Left ventricle myocardium inferior (tissue), 1 donor: Measurements from ENCODE around the gene KATNB1. TPM values are rescaled to one million over a fixed set of nuclear protein-coding genes. Genes with fewer than 3 reads are reported as not detected.

ENCODE experiments used
- DNase-seq: peaks from one replicate; pipeline ENCODE4 v3.0.0-alpha.2; 2020
- H3K27ac ChIP-seq: fragments of 200-600 bp; replicated peaks from 2 replicates; pipeline ENCODE4 v1.8.0; 2021
- H3K27me3 ChIP-seq: fragments of 200-600 bp; 2 replicates; pipeline ENCODE4 v1.8.0; 2021; ENCODE audit warnings: low read depth
- H3K36me3 ChIP-seq: fragments of 200-600 bp; 2 replicates; pipeline ENCODE4 v1.8.0; 2021
- H3K4me1 ChIP-seq: fragments of 200-600 bp; 2 replicates; pipeline ENCODE4 v1.8.0; 2021
- H3K4me3 ChIP-seq: fragments of 200-600 bp; 2 replicates; pipeline ENCODE4 v1.8.0; 2021; ENCODE audit warnings: mild to moderate bottlenecking, moderate library complexity
- H3K9me3 ChIP-seq: fragments of 200-600 bp; replicated peaks from 2 replicates; pipeline ENCODE4 v1.8.0; 2021
- CTCF ChIP-seq: fragments of 200-600 bp; IDR thresholded peaks from 2 replicates; pipeline ENCODE4 v1.8.0; 2021; ENCODE audit warnings: antibody characterized with exemption, mild to moderate bottlenecking, borderline replicate concordance
- intact Hi-C: fragments of 100-400 bp; cut with micrococcal nuclease; formaldehyde crosslinking; loops from one replicate; pipeline ENCODE4 v1.11.0; 2022
- total RNA-seq: library from RNA; stranded (reverse); fragmentation: NEBNext Ultra II Directional; extraction: Animal tissue kit (Norgen Biotek cat#: 25700); gene quantifications from one replicate; pipeline ENCODE4 v1.2.1, GENCODE V29; 2021
- donor health status: DM: no; HTN: yes; CAD: no; lungs with severe emphysema.

KATNB1 gene
- total RNA-seq, 1 donor from 2014 or later, result 11.2 TPM

DNA sequence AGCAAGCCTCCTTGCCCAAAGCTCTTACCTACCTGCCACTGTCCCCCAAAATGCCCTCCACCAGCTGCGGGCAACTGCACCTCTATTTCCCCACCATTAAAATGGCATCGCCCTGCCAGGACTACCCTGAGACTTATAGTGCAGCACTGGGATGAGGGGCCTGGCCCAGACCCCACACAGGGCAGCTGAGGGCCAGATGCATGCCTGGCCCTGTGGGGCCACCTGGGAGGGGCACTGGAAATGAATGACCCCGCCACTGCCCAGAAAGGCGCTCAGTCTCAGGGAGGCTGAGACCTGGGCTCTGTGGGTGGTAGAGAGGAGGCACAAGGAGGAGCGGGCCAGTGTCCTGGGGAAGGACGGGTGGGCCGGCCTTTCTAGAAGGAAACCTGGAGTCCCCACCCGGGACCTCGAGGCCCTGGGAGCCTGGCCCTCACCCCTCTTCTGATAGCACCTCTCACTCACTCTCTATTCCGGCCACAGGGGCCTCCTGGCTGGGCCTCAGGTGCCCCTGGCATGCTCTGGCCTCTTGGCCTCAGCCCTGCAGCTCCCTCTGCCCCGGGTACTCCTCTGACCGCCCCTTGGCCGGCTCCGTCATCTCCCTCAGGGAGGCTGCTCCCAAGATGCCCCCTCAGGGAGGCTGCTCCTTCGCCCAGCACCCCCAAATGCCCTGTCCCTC is 26.9 kb downstream of the KATNB1 start:
- Histone ChIP-seq H3K4me1 (peaks cover 26% of the 10 kb centered on the region), H3K27ac (no peak overlapping the region), H3K36me3 (peaks cover 73% of the 10 kb centered on the region), H3K27me3 (no peaks in the 10 kb centered on the region), H3K4me3 (no peak overlapping the region), H3K9me3 (no peaks in the 10 kb centered on the region)
- TF ChIP-seq CTCF, result no peak
- intact Hi-C loops, result no loop called here
- DNase-seq, result no peak

GRCh38 chr16:57763285-57764005 is 27.9 kb downstream of the KATNB1 start:
- Histone ChIP-seq H3K27me3 (no peaks in the 10 kb centered on the region), H3K4me3 (no peak overlapping the region), H3K27ac (no peak overlapping the region), H3K9me3 (no peaks in the 10 kb centered on the region), H3K4me1 (peaks cover 18% of the 10 kb centered on the region), H3K36me3 (peaks cover 80% of the 10 kb centered on the region)
- no peak for DNase-seq
- intact Hi-C loops, result no loop called here
- TF ChIP-seq CTCF, result no peak

DNA sequence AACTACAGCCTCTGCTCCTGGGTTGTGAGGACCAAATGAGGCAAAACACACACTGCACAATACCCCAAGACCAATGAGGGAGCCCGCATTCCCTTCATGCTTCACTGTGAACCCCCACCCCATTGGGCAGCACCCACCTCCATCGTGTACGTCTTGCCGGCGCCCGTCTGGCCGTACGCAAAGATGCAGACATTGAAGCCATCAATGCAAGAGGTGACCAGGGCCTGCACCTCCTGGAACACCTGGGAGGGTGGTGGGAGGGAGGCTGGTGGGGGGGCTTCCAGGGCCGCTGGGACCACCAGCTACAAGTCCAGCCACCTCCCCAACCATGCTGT is 28.4 kb downstream of the KATNB1 start:
- H3K36me3 ChIP-seq, result peaks cover 85% of the 10 kb centered on the region
- intact Hi-C loops, result no loop called here
- no peak overlapping the region for H3K27ac ChIP-seq
- DNase-seq, result no peak
- no peak overlapping the region for H3K4me3 ChIP-seq
- H3K9me3 ChIP-seq, result no peaks in the 10 kb centered on the region
- no peak for TF ChIP-seq CTCF
- H3K27me3 ChIP-seq, result no peaks in the 10 kb centered on the region
- peaks cover 17% of the 10 kb centered on the region for H3K4me1 ChIP-seq

- TF ChIP-seq CTCF, result no peak
- Histone ChIP-seq H3K9me3 (no peaks in the 10 kb centered on the region), H3K27ac (no peak overlapping the region), H3K4me1 (peaks cover 11% of the 10 kb centered on the region), H3K27me3 (no peaks in the 10 kb centered on the region), H3K4me3 (no peak overlapping the region), H3K36me3 (peaks cover 91% of the 10 kb centered on the region)
- intact Hi-C loops, result no loop called here
- DNase-seq, result no peak
These were observed 29.0 kb downstream of the KATNB1 start for GRCh38 chr16:57764341-57765159.

DNA sequence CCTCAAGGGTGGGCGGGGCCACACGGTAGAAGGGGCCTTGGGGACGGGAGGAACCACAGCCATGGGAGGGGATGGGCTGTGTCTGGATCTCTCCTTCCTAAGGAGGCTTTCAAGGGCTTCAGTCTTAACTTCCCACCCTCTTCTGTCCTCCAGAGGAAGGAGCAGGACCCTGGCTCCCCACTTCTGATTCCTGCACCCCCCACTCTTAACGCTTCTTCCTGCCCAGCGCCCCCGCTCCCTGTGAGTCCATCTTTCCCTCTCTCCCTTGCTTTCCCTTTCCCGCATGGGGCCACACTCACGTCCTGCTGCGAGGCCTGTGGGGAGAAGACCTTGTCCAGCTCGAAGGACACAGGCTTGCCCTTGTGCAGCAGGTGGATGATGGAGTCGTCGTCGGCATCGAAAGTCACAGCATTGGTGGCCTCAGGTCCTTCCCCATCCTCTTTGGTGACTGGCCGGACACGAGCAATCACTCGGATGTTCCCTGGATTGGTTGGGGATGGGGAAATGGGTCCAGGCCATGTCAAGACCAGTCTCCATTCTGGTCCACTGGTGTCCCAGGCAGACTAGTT is 29.7 kb downstream of the KATNB1 start:
- no peak for TF ChIP-seq CTCF
- Histone ChIP-seq H3K36me3 (peaks cover 92% of the 10 kb centered on the region), H3K4me3 (no peak overlapping the region), H3K27ac (no peak overlapping the region), H3K4me1 (peaks cover 4% of the 10 kb centered on the region), H3K9me3 (no peaks in the 10 kb centered on the region), H3K27me3 (no peaks in the 10 kb centered on the region)
- intact Hi-C loops, result no loop called here
- DNase-seq, result no peak
